ENCODE measurements around the gene KLHL14. TPM values are rescaled to one million over a fixed set of nuclear protein-coding genes. Genes with fewer than 3 reads are reported as not detected.

KLHL14 gene
- total and polyA plus RNA-seq, 2 donors (not counting 3 experiments of a cell fraction or from before 2014, with no cell fraction given): not detected

DNA sequence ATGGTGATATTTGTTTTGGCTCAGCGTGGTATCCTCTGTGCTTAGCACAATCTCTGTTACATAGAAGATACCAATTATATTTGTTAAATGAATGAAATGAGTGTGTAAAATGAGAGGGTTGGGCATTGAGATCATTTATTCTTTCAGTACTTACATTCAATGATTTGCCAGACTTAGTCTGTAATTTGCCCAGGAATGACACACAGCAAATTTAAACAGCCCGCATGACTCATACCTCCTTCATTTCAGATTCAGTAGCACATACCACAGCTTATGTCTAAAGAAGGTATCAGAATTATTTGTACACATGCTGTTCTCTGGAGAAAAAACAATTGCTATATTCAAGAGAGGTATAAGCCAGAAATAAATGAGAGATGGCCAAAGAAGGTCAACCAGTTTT is 37.0 kb downstream of the KLHL14 start:
- no TSS peak for BruUV-seq (replicated peaks)
- CTCF ChIA-PET: no interaction called here
- FAIRE-seq (no peak), DNase-seq (ENCODE audit: low read depth, low spot score) (no peak)
- Histone ChIP-seq H3K4me2 (ENCODE audit: insufficient read depth, low read length) (no peak overlapping the region), H3K27ac (ENCODE audit: insufficient read depth, low read depth, low read length) (no peak overlapping the region), H3K4me3 (replicated peaks in 1 of 3; ENCODE audit: insufficient read depth in 1 of 3, low read depth in 1 of 3, low read length in 3 of 3) (no peak overlapping the region), H3K79me2 (ENCODE audit: control insufficient read depth, insufficient read depth, low read length) (no peaks in the 10 kb centered on the region), H3K36me3 (ENCODE audit: control insufficient read depth in 2 of 2, extremely low read depth in 1 of 2, insufficient read depth in 2 of 2, low read length in 2 of 2) (no peaks in the 10 kb centered on the region), H3K9me3 (replicated peaks; ENCODE audit: control insufficient read depth, insufficient read depth, low read length) (no peaks in the 10 kb centered on the region), H3K27me3 (ENCODE audit: control insufficient read depth in 2 of 2, insufficient read depth in 2 of 2, low read length in 2 of 2) (peaks cover 0 to 3% of the 10 kb centered on the region in 2 experiments), H3K4me1 (ENCODE audit: control insufficient read depth, extremely low read depth, insufficient read depth, low read length) (peaks cover 5% of the 10 kb centered on the region), H3K9ac (replicated peaks; ENCODE audit: extremely low read depth, insufficient read depth, low read length) (no peak overlapping the region), H2AFZ (ENCODE audit: low read depth, low read length) (no peak overlapping the region), H4K20me1 (replicated peaks; ENCODE audit: control insufficient read depth, extremely low read depth, insufficient read depth, low read length) (no peaks in the 10 kb centered on the region), H3K9me1 (replicated peaks; ENCODE audit: control insufficient read depth, extremely low read depth, insufficient read depth, low read length) (no peaks in the 10 kb centered on the region)
- intact Hi-C loops (cut with micrococcal nuclease): no loop called here
- POLR2A ChIA-PET: no interaction called here
- TF ChIP-seq FOS (IDR thresholded peaks at IDR 0.05; ENCODE audit: borderline replicate concordance, insufficient read depth, low read length) (peak; percentile 26), POLR2A (IDR thresholded peaks at IDR 0.05; ENCODE audit: low read depth, low read length) (no peak)
- dilution Hi-C loops (cut with MboI; ENCODE audit: extremely low pct_ligation_motif_present, low sequenced_read_pairs): no loop called here

DNA sequence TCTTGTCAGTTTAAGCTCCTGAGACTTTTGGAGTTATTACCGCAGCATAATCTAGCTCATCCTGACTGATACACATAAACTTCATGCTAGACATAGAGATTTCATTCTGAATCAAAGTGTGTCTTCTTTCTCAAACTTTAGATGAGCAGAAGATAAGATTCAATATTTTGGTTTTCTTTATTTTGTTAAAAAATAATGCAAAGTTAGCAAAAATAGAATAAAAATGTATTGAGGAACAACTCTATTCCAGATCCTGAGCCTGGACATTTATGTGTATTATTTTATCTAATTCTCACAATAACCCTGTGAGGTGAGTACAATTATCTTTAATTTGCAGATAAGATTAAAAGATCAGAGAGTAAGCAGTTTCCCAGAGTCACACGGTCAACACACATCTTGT is 38.4 kb downstream of the KLHL14 start:
- no peak overlapping the region for H3K4me3 ChIP-seq (replicated peaks in 1 of 3; ENCODE audit: insufficient read depth in 1 of 3, low read depth in 1 of 3, low read length in 3 of 3)
- no peak overlapping the region for H3K4me2 ChIP-seq (ENCODE audit: insufficient read depth, low read length)
- TF ChIP-seq GATA2 (IDR thresholded peaks at IDR 0.05; ENCODE audit: insufficient read depth, insufficient read length, low read depth, low read length) (no peak), EZH2 (IDR thresholded peaks at IDR 0.05; ENCODE audit: borderline replicate concordance, low read depth, low read length, severe bottlenecking) (no peak), POLR2A (IDR thresholded peaks at IDR 0.05; ENCODE audit: low read depth, low read length) (no peak), MYC (IDR thresholded peaks at IDR 0.05; ENCODE audit: low read depth, low read length) (no peak), JUN (IDR thresholded peaks at IDR 0.05; ENCODE audit: borderline replicate concordance, insufficient read depth, insufficient read length, low read depth) (no peak), FOS (IDR thresholded peaks at IDR 0.05; ENCODE audit: borderline replicate concordance, insufficient read depth, low read length) (no peak), POLR2AphosphoS5 (IDR thresholded peaks at IDR 0.05; ENCODE audit: insufficient read depth, low read depth, low read length) (no peak)
- TF ChIP-seq, protein P1, sequence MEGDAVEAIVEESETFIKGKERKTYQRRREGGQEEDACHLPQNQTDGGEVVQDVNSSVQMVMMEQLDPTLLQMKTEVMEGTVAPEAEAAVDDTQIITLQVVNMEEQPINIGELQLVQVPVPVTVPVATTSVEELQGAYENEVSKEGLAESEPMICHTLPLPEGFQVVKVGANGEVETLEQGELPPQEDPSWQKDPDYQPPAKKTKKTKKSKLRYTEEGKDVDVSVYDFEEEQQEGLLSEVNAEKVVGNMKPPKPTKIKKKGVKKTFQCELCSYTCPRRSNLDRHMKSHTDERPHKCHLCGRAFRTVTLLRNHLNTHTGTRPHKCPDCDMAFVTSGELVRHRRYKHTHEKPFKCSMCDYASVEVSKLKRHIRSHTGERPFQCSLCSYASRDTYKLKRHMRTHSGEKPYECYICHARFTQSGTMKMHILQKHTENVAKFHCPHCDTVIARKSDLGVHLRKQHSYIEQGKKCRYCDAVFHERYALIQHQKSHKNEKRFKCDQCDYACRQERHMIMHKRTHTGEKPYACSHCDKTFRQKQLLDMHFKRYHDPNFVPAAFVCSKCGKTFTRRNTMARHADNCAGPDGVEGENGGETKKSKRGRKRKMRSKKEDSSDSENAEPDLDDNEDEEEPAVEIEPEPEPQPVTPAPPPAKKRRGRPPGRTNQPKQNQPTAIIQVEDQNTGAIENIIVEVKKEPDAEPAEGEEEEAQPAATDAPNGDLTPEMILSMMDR (IDR thresholded peaks at IDR 0.05; ENCODE audit: extremely low read depth in 1 of 2, insufficient read depth in 1 of 2, low read depth in 1 of 2, low read length in 2 of 2): no peak
- TF ChIP-seq, protein P2, sequence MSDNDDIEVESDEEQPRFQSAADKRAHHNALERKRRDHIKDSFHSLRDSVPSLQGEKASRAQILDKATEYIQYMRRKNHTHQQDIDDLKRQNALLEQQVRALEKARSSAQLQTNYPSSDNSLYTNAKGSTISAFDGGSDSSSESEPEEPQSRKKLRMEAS (IDR thresholded peaks at IDR 0.05; ENCODE audit: insufficient read depth, insufficient read length): no peak
- ChIA-PET CTCF (no interaction called here), POLR2A (no interaction called here)
- peaks cover 5% of the 10 kb centered on the region for H3K4me1 ChIP-seq (ENCODE audit: control insufficient read depth, extremely low read depth, insufficient read depth, low read length)
- H3K27me3 ChIP-seq (ENCODE audit: control insufficient read depth in 2 of 2, insufficient read depth in 2 of 2, low read length in 2 of 2): peaks cover 0 to 3% of the 10 kb centered on the region in 2 experiments
- DNase-seq (ENCODE audit: low read depth, low spot score) (no peak), FAIRE-seq (no peak)
- no peaks in the 10 kb centered on the region for H4K20me1 ChIP-seq (replicated peaks; ENCODE audit: control insufficient read depth, extremely low read depth, insufficient read depth, low read length)
- H3K9ac ChIP-seq (replicated peaks; ENCODE audit: extremely low read depth, insufficient read depth, low read length): no peak overlapping the region
- H3K79me2 ChIP-seq (ENCODE audit: control insufficient read depth, insufficient read depth, low read length): no peaks in the 10 kb centered on the region
- H3K9me3 ChIP-seq (replicated peaks; ENCODE audit: control insufficient read depth, insufficient read depth, low read length): no peaks in the 10 kb centered on the region
- no TSS peak for BruUV-seq (replicated peaks)
- no peak overlapping the region for H2AFZ ChIP-seq (ENCODE audit: low read depth, low read length)
- no peak overlapping the region for H3K27ac ChIP-seq (ENCODE audit: insufficient read depth, low read depth, low read length)
- H3K9me1 ChIP-seq (replicated peaks; ENCODE audit: control insufficient read depth, extremely low read depth, insufficient read depth, low read length): no peaks in the 10 kb centered on the region
- dilution Hi-C loops (cut with MboI; ENCODE audit: extremely low pct_ligation_motif_present, low sequenced_read_pairs) (no loop called here), intact Hi-C loops (cut with micrococcal nuclease) (no loop called here)
- no peaks in the 10 kb centered on the region for H3K36me3 ChIP-seq (ENCODE audit: control insufficient read depth in 2 of 2, extremely low read depth in 1 of 2, insufficient read depth in 2 of 2, low read length in 2 of 2)
